GM18858 (cell line): ENCODE measurements around the gene CNN1.
"Not testable (repeated sequence)": the region's sequence is repeated elsewhere in the genome, so short reads cannot be mapped to it uniquely, and the experiment has no call there.

Experiments
- ATAC-seq: cut with Tn5 transposase; IDR thresholded peaks from one replicate; pipeline ENCODE4 v1.9.1; 2021; ENCODE audit not compliant: unreplicated experiment

CNN1 gene

DNA sequence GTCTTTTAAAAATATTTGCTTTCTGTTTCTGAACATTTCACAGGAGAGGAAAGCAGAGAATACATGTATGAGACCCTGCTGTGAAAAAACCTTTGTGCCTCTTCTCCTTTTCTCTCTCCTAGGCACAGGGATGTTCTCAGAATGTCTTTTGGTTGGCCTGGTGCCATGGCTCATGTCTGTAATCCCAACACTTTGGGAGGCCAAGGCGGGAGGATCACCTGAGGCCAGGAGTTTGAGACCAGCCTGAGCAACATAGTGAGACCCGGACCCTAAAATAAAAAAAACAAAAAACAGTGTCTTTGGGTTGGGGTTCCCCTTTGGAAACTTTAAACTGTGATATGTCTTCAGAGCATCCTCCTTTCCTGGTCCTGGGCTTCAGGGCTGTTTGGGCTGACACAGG lies 60.1 kb downstream of the CNN1 start:
- no peak for ATAC-seq

GRCh38 chr19:11599704-11600103 lies 61.1 kb downstream of the CNN1 start:
- not testable (repeated sequence) for ATAC-seq
